Gastroesophageal sphincter (tissue), 3 donors: ENCODE results near the gene MTHFD1L.

Source experiments
- CTCF ChIP-seq, 4 experiments: fragments of 200-600 bp in 2 of 4; fragments of 450-650 bp in 2 of 4; sonication (generic) in 1 of 4; IDR thresholded peaks; one replicate each; pipeline ENCODE4 v1.5.1; 2017 to 2019; ENCODE audit warnings: antibody characterized with exemption in 4 of 4, mild to moderate bottlenecking in 2 of 4, moderate library complexity in 2 of 4
- EP300 ChIP-seq: sonication (generic); formaldehyde crosslinking; IDR thresholded peaks from one replicate; pipeline ENCODE4 v1.6.1; 2017; ENCODE audit warnings: antibody characterized with exemption, mild to moderate bottlenecking
- POLR2A ChIP-seq, 2 donors: fragments of 450-650 bp; IDR thresholded peaks; one replicate each; pipeline ENCODE4 v1.6.1; 2017; ENCODE audit warnings: antibody characterized with exemption in 2 of 2, mild to moderate bottlenecking in 2 of 2, moderate library complexity in 1 of 2
- POLR2AphosphoS5 ChIP-seq: sonication (generic); formaldehyde crosslinking; IDR thresholded peaks from one replicate; pipeline ENCODE4 v1.6.1; 2017; ENCODE audit warnings: antibody characterized with exemption

- no peak for TF ChIP-seq CTCF (IDR thresholded peaks at IDR 0.05)
- TF ChIP-seq POLR2AphosphoS5, result no peak
- TF ChIP-seq EP300, result no peak
- no peak for TF ChIP-seq POLR2A (IDR thresholded peaks at IDR 0.05)
These were observed 59.5 kb downstream of the MTHFD1L start for GRCh38 chr6:150924808-150925589.
